Keratinocyte (primary cell): ENCODE data around the gene PXN. TPM values are rescaled to one million over a fixed set of nuclear protein-coding genes. Genes with fewer than 3 reads are reported as not detected.
A peak's percentile ranks its signal among the peaks of the same experiment; 100 is the strongest.

Experiments used
- DNase-seq: peaks from one replicate; pipeline ENCODE4 v3.0.0-alpha.2; 2011; ENCODE audit warnings: low read depth, missing footprints, low spot score
- FAIRE-seq: peaks from 2 replicates; lab custom pipeline; 2011; peaks lifted over from hg19 to GRCh38; lab: Jason Lieb, UNC
- H2AFZ ChIP-seq: 2 replicates; pipeline ENCODE4 v1.6.0; 2012; ENCODE audit warnings: low read length, control low read depth, inconsistent platforms; ENCODE audit not compliant: control insufficient read depth
- H3K27ac ChIP-seq: 2 replicates; pipeline ENCODE4 v1.5.1; 2011; ENCODE audit warnings: low read length; ENCODE audit not compliant: control insufficient read depth, insufficient read depth
- H3K27me3 ChIP-seq: 3 replicates; pipeline ENCODE4 v1.6.0; 2011; ENCODE audit warnings: low read length; ENCODE audit not compliant: control insufficient read depth, insufficient read depth; ENCODE audit errors: extremely low read depth
- H3K36me3 ChIP-seq, 2 experiments: 2 replicates in 1 of 2; 3 replicates in 1 of 2; pipeline ENCODE4 v1.5.1; 2011; ENCODE audit warnings: low read length in 2 of 2, mild to moderate bottlenecking in 1 of 2; ENCODE audit not compliant: control insufficient read depth in 2 of 2, insufficient read depth in 2 of 2; ENCODE audit errors: extremely low read depth in 1 of 2
- H3K4me1 ChIP-seq: 3 replicates; pipeline ENCODE4 v1.5.1; 2011; ENCODE audit warnings: low read length; ENCODE audit not compliant: control insufficient read depth, insufficient read depth; ENCODE audit errors: extremely low read depth
- H3K4me2 ChIP-seq: 3 replicates; pipeline ENCODE4 v1.6.0; 2011; ENCODE audit warnings: low read depth, low read length; ENCODE audit not compliant: control insufficient read depth, insufficient read depth; ENCODE audit errors: extremely low read depth
- H3K4me3 ChIP-seq, 3 experiments: fragments of 200-600 bp in 1 of 3; sonication (generic) in 1 of 3; 2 replicates in 2 of 3; 3 replicates in 1 of 3; pipeline ENCODE4 v1.5.1; 2011 to 2016; ENCODE audit warnings: low read length in 3 of 3, mild to moderate bottlenecking in 3 of 3, control low read depth in 2 of 3, inconsistent platforms in 1 of 3, low read depth in 1 of 3, mixed read lengths in 1 of 3, mixed run types in 1 of 3, moderate library complexity in 1 of 3; ENCODE audit not compliant: control insufficient read depth in 2 of 3, insufficient read depth in 2 of 3; ENCODE audit errors: extremely low read depth in 1 of 3
- H3K79me2 ChIP-seq: 2 replicates; pipeline ENCODE4 v1.6.0; 2012; ENCODE audit warnings: low read length; ENCODE audit not compliant: control insufficient read depth, insufficient read depth
- H3K9ac ChIP-seq: 3 replicates; pipeline ENCODE4 v1.6.0; 2011; ENCODE audit warnings: low read length; ENCODE audit not compliant: control insufficient read depth, insufficient read depth; ENCODE audit errors: extremely low read depth
- H3K9me1 ChIP-seq: 3 replicates; pipeline ENCODE4 v1.6.0; 2011; ENCODE audit warnings: low read length; ENCODE audit not compliant: control insufficient read depth, insufficient read depth; ENCODE audit errors: extremely low read depth
- H3K9me3 ChIP-seq: 2 replicates; pipeline ENCODE4 v1.5.1; 2012; ENCODE audit warnings: low read depth, low read length; ENCODE audit not compliant: control insufficient read depth
- H4K20me1 ChIP-seq: 3 replicates; pipeline ENCODE4 v1.6.0; 2011; ENCODE audit warnings: low read length; ENCODE audit not compliant: control insufficient read depth, insufficient read depth; ENCODE audit errors: extremely low read depth
- CTCF ChIP-seq, 3 experiments: IDR thresholded peaks in 1 of 3; conservative IDR thresholded peaks in 1 of 3; optimal IDR thresholded peaks in 1 of 3; 2 replicates in 2 of 3; 3 replicates in 1 of 3; pipeline versions ENCODE3 to v1.5.1; 2011; ENCODE audit warnings: low read length in 3 of 3, mild to moderate bottlenecking in 3 of 3, moderate library complexity in 2 of 3, control low read depth in 1 of 3, inconsistent platforms in 1 of 3; ENCODE audit not compliant: insufficient read depth in 2 of 3; ENCODE audit errors: extremely low read depth in 1 of 3
- EZH2 ChIP-seq: IDR thresholded peaks from one replicate; pipeline ENCODE4 v1.6.1; 2012; ENCODE audit warnings: inconsistent platforms, mild to moderate bottlenecking, low read length, moderate library complexity
- dilution Hi-C: fragments of 300-500 bp; cut with MboI; formaldehyde crosslinking; loops from one replicate; pipeline ENCODE4 v1.7.0; 2020; ENCODE audit warnings: low sequenced_read_pairs; ENCODE audit not compliant: extremely low pct_ligation_motif_present
- polyA plus RNA-seq, 5 experiments: library from polyadenylated mRNA; depleted of rRNA in 3 of 5; stranded (reverse) in 3 of 5; stranded (forward) in 1 of 5; unstranded in 1 of 5; fragments of >200 nt; gene quantifications; 1 replicate in 1 of 5; 2 replicates in 3 of 5; 3 replicates in 1 of 5; pipeline versions ENCODE4 v1.2.1 to v1.2.3, GENCODE V29; 2011 to 2012; ENCODE audit warnings: missing spikeins in 2 of 5, low read depth in 1 of 5, low replicate concordance in 1 of 5

The PXN gene
- polyA plus RNA-seq, 1 donor (not counting 4 experiments of a cell fraction or from before 2014, with no cell fraction given) = 114 TPM

GRCh38 chr12:120183211-120183631, 82.3 kb downstream of the PXN start:
- Histone ChIP-seq H3K4me1 (no peaks in the 10 kb centered on the region), H3K9me1 (peaks cover 2% of the 10 kb centered on the region), H3K79me2 (peaks cover 62% of the 10 kb centered on the region), H3K9me3 (no peaks in the 10 kb centered on the region), H3K9ac (no peak overlapping the region), H4K20me1 (peaks cover 19% of the 10 kb centered on the region), H2AFZ (no peak overlapping the region), H3K4me2 (no peak overlapping the region), H3K27ac (no peak overlapping the region), H3K36me3 (peaks cover 53 to 55% of the 10 kb centered on the region in 2 experiments), H3K4me3 (no peak overlapping the region), H3K27me3 (no peaks in the 10 kb centered on the region)
- no peak for DNase-seq
- TF ChIP-seq CTCF (optimal IDR thresholded peaks at IDR 0.05 in 1 of 3, IDR thresholded peaks at IDR 0.05 in 1 of 3, conservative IDR thresholded peaks at IDR 0.05 in 1 of 3; ENCODE audit: extremely low read depth in 1 of 3, insufficient read depth in 2 of 3, low read length in 3 of 3) (no peak), EZH2 (no peak)
- FAIRE-seq = no peak
- dilution Hi-C loops = no loop called here

GRCh38 chr12:120181991-120182631, 83.4 kb downstream of the PXN start:
- no peaks in the 10 kb centered on the region for H3K27me3 ChIP-seq
- no peak overlapping the region for H3K9ac ChIP-seq
- H3K9me1 ChIP-seq = peaks cover 2% of the 10 kb centered on the region
- H3K9me3 ChIP-seq = no peaks in the 10 kb centered on the region
- DNase-seq (no peak), FAIRE-seq (no peak)
- peaks cover 56% of the 10 kb centered on the region for H3K79me2 ChIP-seq
- no peak overlapping the region for H3K27ac ChIP-seq
- H3K36me3 ChIP-seq = peaks cover 58 to 61% of the 10 kb centered on the region in 2 experiments
- H3K4me3 ChIP-seq = no peak overlapping the region
- H3K4me1 ChIP-seq = no peaks in the 10 kb centered on the region
- peaks cover 19% of the 10 kb centered on the region for H4K20me1 ChIP-seq
- dilution Hi-C loops = no loop called here
- TF ChIP-seq CTCF (optimal IDR thresholded peaks at IDR 0.05 in 1 of 3, IDR thresholded peaks at IDR 0.05 in 1 of 3, conservative IDR thresholded peaks at IDR 0.05 in 1 of 3; ENCODE audit: extremely low read depth in 1 of 3, insufficient read depth in 2 of 3, low read length in 3 of 3) (peak in 1 of 3 experiments; percentile 27), EZH2 (no peak)
- H3K4me2 ChIP-seq = no peak overlapping the region
- no peak overlapping the region for H2AFZ ChIP-seq
